Stimulated activated naive CD4-positive, alpha-beta T cell (primary cell): ENCODE data around the gene SERPINE3.

Source experiments
- DNase-seq, 6 experiments: peaks; one replicate each; lab custom pipeline; 2025; lab: John Stamatoyannopoulos, UW

The SERPINE3 gene

GRCh38 chr13:51339354-51339753 lies at the start of gene SERPINE3:
Gene SERPINE3, plus strand, starts transcription at chr13:51339691. Its CDS starts 1,401 bp downstream, at chr13:51341092.
- no peak for DNase-seq

GRCh38 chr13:51291341-51291740 lies 48.1 kb upstream of the SERPINE3 start:
- no peak for DNase-seq

- DNase-seq, result no peak
Observed at GRCh38 chr13:51292000-51292565, 47.4 kb upstream of the SERPINE3 start.

- DNase-seq, result no peak
Observed at GRCh38 chr13:51297556-51297955, 41.9 kb upstream of the SERPINE3 start.

GRCh38 chr13:51298812-51299211 lies 40.7 kb upstream of the SERPINE3 start:
- no peak for DNase-seq

- DNase-seq, result no peak
Observed at GRCh38 chr13:51303063-51303552, 36.4 kb upstream of the SERPINE3 start.

- DNase-seq, result no peak
Observed at GRCh38 chr13:51303882-51304281, 35.6 kb upstream of the SERPINE3 start.

GRCh38 chr13:51305271-51305967 lies 34.1 kb upstream of the SERPINE3 start:
- DNase-seq, result no peak

- no peak for DNase-seq
Observed at GRCh38 chr13:51308781-51309180, 30.7 kb upstream of the SERPINE3 start.

- DNase-seq, result no peak
Observed at GRCh38 chr13:51311231-51311630, 28.3 kb upstream of the SERPINE3 start.

GRCh38 chr13:51311957-51312520 lies 27.5 kb upstream of the SERPINE3 start:
- DNase-seq, result no peak

GRCh38 chr13:51313619-51314018 lies 25.9 kb upstream of the SERPINE3 start:
- DNase-seq, result no peak

- no peak for DNase-seq
Observed at GRCh38 chr13:51317262-51317661, 22.2 kb upstream of the SERPINE3 start.

GRCh38 chr13:51318015-51318414 lies 21.5 kb upstream of the SERPINE3 start:
- DNase-seq, result no peak

GRCh38 chr13:51318876-51319275 lies 20.6 kb upstream of the SERPINE3 start:
- no peak for DNase-seq

- DNase-seq, result no peak
Observed at GRCh38 chr13:51321836-51322235, 17.7 kb upstream of the SERPINE3 start.

GRCh38 chr13:51322826-51323225 lies 16.7 kb upstream of the SERPINE3 start:
- no peak for DNase-seq

GRCh38 chr13:51323824-51324511 lies 15.5 kb upstream of the SERPINE3 start:
- no peak for DNase-seq

- no peak for DNase-seq
Observed at GRCh38 chr13:51324714-51325420, 14.6 kb upstream of the SERPINE3 start.

- DNase-seq, result no peak
Observed at GRCh38 chr13:51325837-51326236, 13.7 kb upstream of the SERPINE3 start.

GRCh38 chr13:51326777-51327176 lies 12.7 kb upstream of the SERPINE3 start:
- DNase-seq, result no peak

GRCh38 chr13:51327961-51328360 lies 11.5 kb upstream of the SERPINE3 start:
- no peak for DNase-seq
